Upper lobe of left lung (tissue), 6 donors: ENCODE data around the gene SNHG17. TPM values are rescaled to one million over a fixed set of nuclear protein-coding genes. Genes with fewer than 3 reads are reported as not detected.
A peak's percentile ranks its signal among the peaks of the same experiment; 100 is the strongest.
"Not testable (repeated sequence)": the region's sequence is repeated elsewhere in the genome, so short reads cannot be mapped to it uniquely, and the experiment has no call there.

Source experiments
- ATAC-seq, 2 donors: fragments of 200-7000 bp; cut with Tn5 transposase; one replicate each; pipeline ENCODE4 v1.9.1; 2022; ENCODE audit warnings: mild to moderate bottlenecking in 2 of 2, moderate library complexity in 2 of 2; ENCODE audit not compliant: low FRiP score in 2 of 2
- DNase-seq, 2 donors: peaks; one replicate each; pipeline ENCODE4 v3.0.0-alpha.2; 2019 to 2020
- H3K27ac ChIP-seq, 4 donors: fragments of 200-600 bp; sonication (generic); one replicate each; pipeline ENCODE4 v1.5.1; 2016 to 2019
- H3K27me3 ChIP-seq, 4 donors: fragments of 200-600 bp; sonication (generic); one replicate each; pipeline ENCODE4 v1.5.1; 2017 to 2019
- H3K36me3 ChIP-seq, 4 donors: fragments of 200-600 bp; sonication (generic); one replicate each; pipeline ENCODE4 v1.5.1; 2016 to 2019
- H3K4me1 ChIP-seq, 4 donors: fragments of 200-600 bp; sonication (generic); one replicate each; pipeline ENCODE4 v1.5.1; 2018 to 2019
- H3K4me3 ChIP-seq, 4 donors: fragments of 200-600 bp; sonication (generic); one replicate each; pipeline ENCODE4 v1.5.1; 2017 to 2019; ENCODE audit warnings: mild to moderate bottlenecking in 2 of 4, moderate library complexity in 1 of 4
- H3K9me3 ChIP-seq, 4 donors: fragments of 200-600 bp; sonication (generic); one replicate each; pipeline ENCODE4 v1.5.1; 2018 to 2019
- EP300 ChIP-seq, 4 donors: sonication (generic); formaldehyde crosslinking; IDR thresholded peaks; one replicate each; pipeline ENCODE4 v1.5.1; 2017; ENCODE audit warnings: antibody characterized with exemption in 4 of 4, control low read depth in 2 of 4
- POLR2A ChIP-seq, 4 donors: fragments of 450-650 bp; IDR thresholded peaks; one replicate each; pipeline ENCODE4 v1.5.1; 2016 to 2017; ENCODE audit warnings: antibody characterized with exemption in 4 of 4, mild to moderate bottlenecking in 2 of 4
- POLR2AphosphoS5 ChIP-seq, 2 donors: sonication (generic); formaldehyde crosslinking; IDR thresholded peaks; one replicate each; pipeline ENCODE4 v1.5.1; 2017; ENCODE audit warnings: antibody characterized with exemption in 2 of 2
- WGBS, 2 donors: methylation state at CpG; one replicate each; pipeline ENCODE4 v1.1.5; 2017 to 2018; 5-methylcytosine and 5-hydroxymethylcytosine counted together
- total RNA-seq, 6 donors: library from RNA; depleted of rRNA in 4 of 6; stranded (reverse); fragments of >200 nt in 4 of 6; gene quantifications; one replicate each; pipeline versions ENCODE4 v1.1.0 to v1.2.1, GENCODE V29; 2016 to 2021
- TF ChIP-seq, protein P1 (sequence below), 6 experiments: fragments of 450-650 bp in 4 of 6; fragments of 200-600 bp in 2 of 6; sonication (generic) in 2 of 6; IDR thresholded peaks; one replicate each; pipeline ENCODE4 v1.5.1; 2016 to 2019; ENCODE audit warnings: antibody characterized with exemption in 6 of 6
- donor health status: DM: no; HTN: no; CAD: no; lungs with moderate emphysema.
- donor health status: DM: no; HTN: yes; CAD: no; lungs with severe emphysema.

SNHG17 gene
- total RNA-seq, 6 donors from 2014 or later = 14.7 to 40.0 (median 20.3) TPM

DNA sequence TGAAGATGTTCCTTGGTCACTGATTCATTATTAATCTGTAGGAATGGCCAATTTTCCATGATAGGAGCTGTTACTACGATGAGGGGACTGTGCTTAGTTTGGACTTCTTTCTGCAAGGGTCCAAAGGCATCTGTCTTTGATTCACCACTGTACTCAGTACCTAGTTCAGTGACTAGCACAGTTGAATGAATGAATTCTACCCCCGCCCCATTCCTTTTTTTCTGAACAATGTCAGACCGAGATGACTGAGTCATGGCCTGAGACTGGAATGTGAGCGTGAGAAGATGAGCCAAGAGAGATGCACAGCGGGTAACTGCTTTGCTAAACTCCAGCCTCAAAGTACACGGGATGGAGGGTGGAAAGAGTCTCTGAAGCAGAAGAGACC is 419 bp upstream of the SNHG17 start:
- no peaks in the 10 kb centered on the region for H3K27me3 ChIP-seq
- peaks cover 6 to 37% (median 31%) of the 10 kb centered on the region in 4 donors for H3K36me3 ChIP-seq
- ATAC-seq (no peak), DNase-seq (no peak)
- TF ChIP-seq EP300 (IDR thresholded peaks at IDR 0.05) (no peak), POLR2A (IDR thresholded peaks at IDR 0.05) (no peak), POLR2AphosphoS5 (IDR thresholded peaks at IDR 0.05) (no peak)
- TF ChIP-seq, protein P1, sequence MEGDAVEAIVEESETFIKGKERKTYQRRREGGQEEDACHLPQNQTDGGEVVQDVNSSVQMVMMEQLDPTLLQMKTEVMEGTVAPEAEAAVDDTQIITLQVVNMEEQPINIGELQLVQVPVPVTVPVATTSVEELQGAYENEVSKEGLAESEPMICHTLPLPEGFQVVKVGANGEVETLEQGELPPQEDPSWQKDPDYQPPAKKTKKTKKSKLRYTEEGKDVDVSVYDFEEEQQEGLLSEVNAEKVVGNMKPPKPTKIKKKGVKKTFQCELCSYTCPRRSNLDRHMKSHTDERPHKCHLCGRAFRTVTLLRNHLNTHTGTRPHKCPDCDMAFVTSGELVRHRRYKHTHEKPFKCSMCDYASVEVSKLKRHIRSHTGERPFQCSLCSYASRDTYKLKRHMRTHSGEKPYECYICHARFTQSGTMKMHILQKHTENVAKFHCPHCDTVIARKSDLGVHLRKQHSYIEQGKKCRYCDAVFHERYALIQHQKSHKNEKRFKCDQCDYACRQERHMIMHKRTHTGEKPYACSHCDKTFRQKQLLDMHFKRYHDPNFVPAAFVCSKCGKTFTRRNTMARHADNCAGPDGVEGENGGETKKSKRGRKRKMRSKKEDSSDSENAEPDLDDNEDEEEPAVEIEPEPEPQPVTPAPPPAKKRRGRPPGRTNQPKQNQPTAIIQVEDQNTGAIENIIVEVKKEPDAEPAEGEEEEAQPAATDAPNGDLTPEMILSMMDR (IDR thresholded peaks at IDR 0.05) = no peak
- no peaks in the 10 kb centered on the region for H3K9me3 ChIP-seq
- peak overlapping the region in 1 of 4 donors; percentile 81 for H3K27ac ChIP-seq
- 75% methylated on average over 6 of the region's 6 CpGs for WGBS, 2 donors
- peak overlapping the region in 1 of 4 donors; percentile 88 for H3K4me3 ChIP-seq
- H3K4me1 ChIP-seq = peaks cover 13 to 31% (median 16%) of the 10 kb centered on the region in 4 donors

DNA sequence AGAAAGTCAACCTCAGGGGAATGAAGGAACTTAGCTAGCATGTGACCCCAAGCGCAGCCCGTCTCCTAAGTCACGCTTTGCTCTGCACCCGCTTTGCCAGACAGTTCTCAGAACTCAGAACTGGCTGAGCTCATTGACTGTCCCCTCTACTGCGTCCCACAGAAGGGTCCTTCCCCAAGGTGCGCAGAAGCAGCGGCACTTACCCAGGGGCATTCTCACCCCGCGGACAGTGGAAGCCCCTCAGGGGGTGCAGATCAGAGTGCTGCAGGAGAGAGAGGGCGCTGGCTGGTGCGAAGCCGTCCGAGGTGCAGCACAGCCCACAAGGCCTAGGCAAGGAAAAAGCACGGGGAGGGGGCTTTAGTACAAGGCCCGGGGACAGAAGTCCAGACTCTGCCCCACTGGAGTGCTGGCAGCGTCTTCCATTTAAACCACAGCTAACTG is 807 bp downstream of the SNHG17 start:
- peaks cover 13 to 31% (median 16%) of the 10 kb centered on the region in 4 donors for H3K4me1 ChIP-seq
- H3K27me3 ChIP-seq = no peaks in the 10 kb centered on the region
- TF ChIP-seq POLR2AphosphoS5 (IDR thresholded peaks at IDR 0.05) (no peak), EP300 (IDR thresholded peaks at IDR 0.05) (no peak), POLR2A (IDR thresholded peaks at IDR 0.05) (no peak)
- TF ChIP-seq, protein P1 (IDR thresholded peaks at IDR 0.05) = no peak
- ATAC-seq (peak; percentile 21 to 53), DNase-seq (peak; percentile 33 to 41)
- no peaks in the 10 kb centered on the region for H3K9me3 ChIP-seq
- H3K27ac ChIP-seq = peak overlapping the region; percentile 81 to 87 (median 86)
- WGBS, 2 donors = 6% methylated on average over 11 to 16 of the region's 16 CpGs
- H3K4me3 ChIP-seq = peak overlapping the region; percentile 49 to 88 (median 74)
- H3K36me3 ChIP-seq = peaks cover 17 to 49% (median 44%) of the 10 kb centered on the region in 4 donors

DNA sequence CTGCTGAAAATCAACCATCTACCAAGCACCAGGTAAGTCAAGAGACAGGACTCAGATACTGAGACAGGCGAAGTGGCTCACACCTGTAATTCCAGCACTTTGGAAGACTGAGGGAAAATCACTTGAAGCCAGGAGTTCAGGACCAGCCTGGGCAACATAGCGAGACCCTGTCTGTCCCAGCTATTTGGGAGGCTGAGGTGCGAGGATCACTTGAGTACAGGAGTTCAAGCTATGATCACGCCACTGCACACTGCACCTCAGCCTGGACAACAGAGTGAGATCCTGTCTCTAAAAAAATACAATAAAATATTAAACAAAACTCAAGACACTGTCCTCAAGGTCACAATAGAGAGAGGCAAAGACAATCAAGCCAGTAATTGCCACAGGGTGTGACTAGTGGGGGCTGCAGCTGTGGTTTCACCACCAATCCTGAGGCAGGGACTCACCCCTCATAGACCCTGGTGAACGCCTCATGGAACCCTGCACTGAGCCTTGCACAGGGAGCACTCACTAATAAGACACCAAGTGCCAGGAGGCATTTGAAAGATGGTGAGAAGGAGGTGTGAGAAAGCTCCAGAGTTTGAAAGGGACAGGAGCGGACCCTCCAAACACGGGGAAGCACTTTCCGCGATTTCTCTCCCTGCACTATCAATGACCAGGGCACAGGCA is 1.7 kb downstream of the SNHG17 start:
- 87 to 91% methylated on average over 9 of the region's 9 CpGs for WGBS, 2 donors
- Histone ChIP-seq H3K4me1 (peaks cover 13 to 31% (median 16%) of the 10 kb centered on the region in 4 donors), H3K27ac (peak overlapping the region in 1 of 4 donors; percentile 86)

DNA sequence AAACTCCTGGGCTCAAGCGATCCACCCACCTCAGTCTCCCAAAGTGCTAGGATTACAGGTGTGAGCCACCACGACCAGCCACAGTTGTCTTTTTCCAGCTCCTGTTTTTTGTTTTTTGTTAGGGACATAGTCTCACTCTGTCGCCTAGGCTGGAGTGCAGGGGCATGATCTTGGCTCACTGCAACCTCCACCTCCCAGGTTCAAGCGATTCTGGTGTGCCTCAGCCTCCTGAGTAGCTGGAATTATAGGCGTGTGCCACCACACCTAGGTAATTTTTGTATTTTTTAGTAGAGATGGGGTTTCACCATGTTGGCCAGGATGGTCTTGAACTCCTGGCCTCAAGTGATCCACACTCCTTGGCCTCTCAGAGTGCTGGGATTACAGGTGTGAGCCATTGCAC is 2.3 kb downstream of the SNHG17 start:
- DNase-seq, H3K27me3 ChIP-seq, H3K27ac ChIP-seq, ATAC-seq, H3K9me3 ChIP-seq: not testable (repeated sequence)
- Histone ChIP-seq H3K36me3 (peaks cover 30 to 64% (median 58%) of the 10 kb centered on the region in 4 donors), H3K4me1 (peaks cover 13 to 31% (median 16%) of the 10 kb centered on the region in 4 donors), H3K4me3 (peak overlapping the region in 1 of 4 donors; percentile 74)
- 90 to 94% methylated on average over 5 of the region's 5 CpGs for WGBS, 2 donors

More for the DNA sequence above, 1.7 kb downstream of the SNHG17 start:
- ATAC-seq = no peak
- Histone ChIP-seq H3K9me3 (no peaks in the 10 kb centered on the region), H3K27me3 (no peaks in the 10 kb centered on the region), H3K36me3 (peaks cover 24 to 58% (median 52%) of the 10 kb centered on the region in 4 donors), H3K4me3 (peak overlapping the region in 1 of 4 donors; percentile 74)
- TF ChIP-seq, protein P1 (IDR thresholded peaks at IDR 0.05) = no peak
- TF ChIP-seq EP300 (IDR thresholded peaks at IDR 0.05) (no peak), POLR2A (IDR thresholded peaks at IDR 0.05) (no peak), POLR2AphosphoS5 (IDR thresholded peaks at IDR 0.05) (no peak)
- no peak for DNase-seq

DNA sequence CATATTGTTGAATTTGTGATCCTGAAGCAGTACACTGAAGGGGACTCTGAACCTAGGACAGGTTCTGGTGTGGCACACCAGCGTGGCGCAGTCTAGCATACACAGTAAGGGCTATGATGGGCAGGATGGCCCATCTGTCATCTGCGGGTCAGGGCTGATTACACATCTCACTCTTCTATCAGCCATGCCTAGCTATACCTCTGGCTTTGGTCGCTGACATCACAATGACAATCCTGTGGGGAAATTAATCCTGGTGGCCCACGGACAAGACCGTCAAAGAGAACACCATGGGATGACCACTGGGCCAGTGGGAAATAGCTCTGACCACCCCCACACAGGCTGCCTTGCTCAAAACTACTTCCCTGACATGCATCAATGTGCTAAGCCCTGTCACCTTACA is 2.8 kb downstream of the SNHG17 start:
- DNase-seq (no peak), ATAC-seq (no peak)
- peaks cover 13 to 31% (median 16%) of the 10 kb centered on the region in 4 donors for H3K4me1 ChIP-seq
- H3K36me3 ChIP-seq = peaks cover 34 to 70% (median 63%) of the 10 kb centered on the region in 4 donors
- TF ChIP-seq, protein P1 (IDR thresholded peaks at IDR 0.05) = no peak
- TF ChIP-seq POLR2A (IDR thresholded peaks at IDR 0.05) (no peak), EP300 (IDR thresholded peaks at IDR 0.05) (no peak), POLR2AphosphoS5 (IDR thresholded peaks at IDR 0.05) (no peak)
- H3K27ac ChIP-seq = no peak overlapping the region
- WGBS, 2 donors = 93 to 96% methylated on average over 4 to 6 of the region's 6 CpGs
- no peak overlapping the region for H3K4me3 ChIP-seq
- no peaks in the 10 kb centered on the region for H3K27me3 ChIP-seq
- H3K9me3 ChIP-seq = no peaks in the 10 kb centered on the region
